K562 (cell line): ENCODE measurements around the gene SCRN2. TPM values are rescaled to one million over a fixed set of nuclear protein-coding genes. Genes with fewer than 3 reads are reported as not detected.

Experiments used
- ATAC-seq: fragments of 200-7000 bp; cut with Tn5 transposase; 3 replicates; pipeline ENCODE4 v1.9.1; 2020; ENCODE audit warnings: moderate library complexity
- BruUV-seq: library from RNA; stranded (reverse); fragments of 400-500 nt; replicated peaks from 2 replicates; lab custom pipeline; 2021; lab: Mats Ljungman, UMichigan
- CTCF ChIA-PET: fragments of 300-600 bp; formaldehyde crosslinking; extraction: SDS; loops from one replicate; lab custom pipeline; 2021; ENCODE audit warnings: low intra/inter-chr PET ratio; lab: Yijun Ruan, JAX
- POLR2A ChIA-PET: fragments of 300-600, 350-650 bp; sonication (Branson Sonifier 250); formaldehyde crosslinking; extraction: SDS; loops from one replicate; lab custom pipeline; 2021; ENCODE audit warnings: antibody characterized with exemption, inconsistent platforms; lab: Yijun Ruan, JAX
- DNase-seq, 4 experiments: peaks; one replicate each; pipeline versions ENCODE4 v3.0.0 to v3.0.0-alpha.2; 2011 to 2018; ENCODE audit warnings: low spot score in 3 of 4, mixed read lengths in 3 of 4; ENCODE audit errors: extremely low read depth in 1 of 4
- FAIRE-seq: peaks from 2 replicates; lab custom pipeline; 2011; peaks lifted over from hg19 to GRCh38; lab: Jason Lieb, UNC
- H2AFZ ChIP-seq: 2 replicates; pipeline ENCODE4 v1.6.0; 2011; ENCODE audit warnings: low read depth, low read length, control low read depth, inconsistent platforms
- H3K27ac ChIP-seq: fragments of 200-600 bp; 3 replicates; pipeline ENCODE4 v1.8.0; 2011; ENCODE audit warnings: low read depth, mild to moderate bottlenecking, control low read depth, inconsistent platforms, low read length, moderate library complexity, mixed read lengths; ENCODE audit errors: extremely low read depth
- H3K27me3 ChIP-seq, 2 experiments: fragments of 300-600 bp in 1 of 2; 2 replicates in 1 of 2; 3 replicates in 1 of 2; pipeline versions ENCODE4 v1.6.0 to v1.8.0; 2011; ENCODE audit warnings: inconsistent platforms in 2 of 2, low read length in 2 of 2, mild to moderate bottlenecking in 1 of 2, mixed read lengths in 1 of 2, moderate library complexity in 1 of 2; ENCODE audit not compliant: control insufficient read depth in 2 of 2, insufficient read depth in 2 of 2
- H3K36me3 ChIP-seq: fragments of 300-600 bp; 3 replicates; pipeline ENCODE4 v1.8.0; 2011; ENCODE audit warnings: mild to moderate bottlenecking, low read length, inconsistent platforms; ENCODE audit not compliant: control insufficient read depth, insufficient read depth
- H3K4me1 ChIP-seq, 2 experiments: fragments of 200-600 bp in 1 of 2; replicated peaks in 1 of 2; 2 replicates in 1 of 2; 3 replicates in 1 of 2; pipeline versions ENCODE4 v1.5.1 to v1.8.0; 2011; ENCODE audit warnings: inconsistent platforms in 2 of 2, low read length in 2 of 2, mild to moderate bottlenecking in 1 of 2, mixed read lengths in 1 of 2, moderate library complexity in 1 of 2; ENCODE audit not compliant: control insufficient read depth in 2 of 2, insufficient read depth in 2 of 2
- H3K4me2 ChIP-seq: 2 replicates; pipeline ENCODE4 v1.6.1; 2011; ENCODE audit warnings: low read length, control low read depth, inconsistent platforms, mixed read lengths; ENCODE audit not compliant: insufficient read depth
- H3K4me3 ChIP-seq: fragments of 200-600 bp; sonication (generic), shearing (Covaris generic); 2 replicates; pipeline ENCODE4 v1.5.1; 2016; ENCODE audit warnings: control low read depth, inconsistent platforms
- H3K79me2 ChIP-seq: fragments of 200-600 bp; 3 replicates; pipeline ENCODE4 v1.8.0; 2011; ENCODE audit warnings: low read length, inconsistent platforms; ENCODE audit not compliant: control insufficient read depth, insufficient read depth
- H3K9ac ChIP-seq, 2 experiments: 2 replicates each; pipeline versions ENCODE4 v1.6.0 to v1.6.1; 2011; ENCODE audit warnings: low read depth in 2 of 2, low read length in 2 of 2, control low read depth in 1 of 2, inconsistent platforms in 1 of 2, mild to moderate bottlenecking in 1 of 2, mixed read lengths in 1 of 2; ENCODE audit not compliant: insufficient read depth in 1 of 2
- H3K9me1 ChIP-seq: one replicate; pipeline ENCODE4 v1.6.0; 2011; ENCODE audit warnings: inconsistent platforms, mild to moderate bottlenecking, low read length, moderate library complexity; ENCODE audit not compliant: control insufficient read depth, insufficient read depth
- H3K9me3 ChIP-seq: replicated peaks from 2 replicates; pipeline ENCODE4 v1.5.1; 2011; ENCODE audit warnings: low read depth, low read length, inconsistent platforms; ENCODE audit not compliant: control insufficient read depth, insufficient read depth
- H4K20me1 ChIP-seq: replicated peaks from 2 replicates; pipeline ENCODE4 v1.6.1; 2011; ENCODE audit warnings: low read length, inconsistent platforms, mixed read lengths; ENCODE audit not compliant: control insufficient read depth, insufficient read depth
- HMG20B ChIP-seq: fragments of 250-450 bp; sonication (Bioruptor Pico); IDR thresholded peaks from 2 replicates; pipeline ENCODE4 v1.5.0; 2021; ENCODE audit warnings: mild to moderate bottlenecking
- MCM2 ChIP-seq: fragments of 450-650 bp; IDR thresholded peaks from 2 replicates; pipeline ENCODE4 v1.6.1; 2017; ENCODE audit warnings: low read depth, mild to moderate bottlenecking
- RBM39 ChIP-seq: fragments of 200-400 bp; formaldehyde crosslinking; optimal IDR thresholded peaks from 2 replicates; pipeline ENCODE3; 2018; ENCODE audit warnings: low read depth, low read length
- ZNF778 ChIP-seq: fragments of 450-650 bp; formaldehyde crosslinking; IDR thresholded peaks from 2 replicates; pipeline ENCODE4 v1.4.0; 2020; ENCODE audit warnings: mild to moderate bottlenecking, moderate library complexity
- WGBS: fragments of 100-300 bp; shearing (Covaris generic); methylation state at CpG from one replicate; pipeline ENCODE4 v1.1.6; 2016; ENCODE audit warnings: low coverage, mixed read lengths; ENCODE audit not compliant: insufficient coverage; ENCODE audit errors: missing lambda C conversion rate; 5-methylcytosine and 5-hydroxymethylcytosine counted together
- in situ Hi-C: fragments of 300-500 bp; cut with MboI; formaldehyde crosslinking; loops from 4 replicates; pipeline ENCODE4 v1.15.0; 2018; ENCODE audit warnings: inconsistent platforms, mixed read lengths
- intact Hi-C: fragments of 100-400 bp; cut with micrococcal nuclease; formaldehyde crosslinking; loops from 2 replicates; pipeline ENCODE4 v1.14.2; 2022
- polyA plus RNA-seq, 8 experiments: library from polyadenylated mRNA; depleted of rRNA in 4 of 8; stranded (reverse) in 5 of 8; unstranded in 3 of 8; fragments of >200 nt; fragmentation: Nextera tagmentation in 2 of 8; fragmentation: Illumina TruSeq in 1 of 8; extraction: Ambion mirVana in 2 of 8; extraction: Trizol in 1 of 8; gene quantifications; 2 replicates each; pipeline versions ENCODE4 v1.2.1 to v1.2.3, GENCODE V29; 2011 to 2014; ENCODE audit warnings: inconsistent platforms in 1 of 8, missing spikeins in 1 of 8
- total RNA-seq, 7 experiments: library from RNA; depleted of rRNA in 6 of 7; stranded (reverse); fragments of >200 nt in 6 of 7; fragmentation: Illumina TruSeq in 2 of 7; extraction: Trizol in 2 of 7; gene quantifications; 2 replicates each; pipeline versions ENCODE4 v1.2.1 to v1.2.3, GENCODE V29; 2011 to 2021; ENCODE audit warnings: low replicate concordance in 1 of 7
- TF ChIP-seq, protein P1 (sequence below): sonication (generic); formaldehyde crosslinking; IDR thresholded peaks from 2 replicates; pipeline ENCODE4 v1.8.0; 2022; ENCODE audit warnings: missing genetic modification reagents, mild to moderate bottlenecking, moderate library complexity, borderline replicate concordance

SCRN2 gene
- total and polyA plus RNA-seq, 9 of the 15 experiments (the other 6 are each of a cell fraction or from before 2014, with no cell fraction given) = 0.25 to 32.9 (median 13.6) TPM

DNA sequence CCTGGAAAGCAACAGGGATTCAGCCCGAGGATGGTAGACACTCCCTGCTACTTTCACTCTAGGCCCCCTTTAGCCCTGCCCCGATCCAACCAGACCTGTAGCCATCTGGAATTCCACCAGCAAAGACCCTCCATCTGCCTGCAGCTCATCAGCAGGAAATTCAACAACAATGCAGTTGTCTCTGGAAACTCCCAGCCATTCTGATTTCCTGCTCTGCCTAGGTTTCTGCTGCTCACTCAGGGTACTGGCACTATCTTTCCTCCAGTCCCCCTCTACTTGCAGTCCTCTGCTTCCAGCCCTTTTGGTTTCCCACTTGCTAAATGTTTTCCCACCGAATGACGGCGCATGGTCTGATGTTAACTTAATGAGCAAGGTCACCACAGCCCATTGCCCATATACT, 12.5 kb upstream of the SCRN2 start:
- in situ Hi-C loops = no loop called here

More for the DNA sequence above, 12.5 kb upstream of the SCRN2 start:
- intact Hi-C loops = no loop called here
- Histone ChIP-seq H3K27ac (no peak overlapping the region), H3K4me3 (no peak overlapping the region), H3K4me2 (no peak overlapping the region), H3K9me3 (no peaks in the 10 kb centered on the region), H3K36me3 (no peaks in the 10 kb centered on the region), H3K27me3 (peaks cover 0 to 2% of the 10 kb centered on the region in 2 experiments; a peak in 1 of 5 replicates), H3K4me1 (peaks cover 31 to 33% of the 10 kb centered on the region in 2 experiments; a peak in 4 of 5 replicates), H3K79me2 (peaks cover 18% of the 10 kb centered on the region), H4K20me1 (no peaks in the 10 kb centered on the region), H3K9ac (no peak overlapping the region), H2AFZ (no peak overlapping the region), H3K9me1 (no peaks in the 10 kb centered on the region)
- no peak for DNase-seq
- no peak for FAIRE-seq
- TF ChIP-seq HMG20B (CRISPR knock-in tag) (no peak), RBM39 (no peak), ZNF778 (CRISPR knock-in tag) (no peak), MCM2 (no peak)
- TF ChIP-seq, protein P1, sequence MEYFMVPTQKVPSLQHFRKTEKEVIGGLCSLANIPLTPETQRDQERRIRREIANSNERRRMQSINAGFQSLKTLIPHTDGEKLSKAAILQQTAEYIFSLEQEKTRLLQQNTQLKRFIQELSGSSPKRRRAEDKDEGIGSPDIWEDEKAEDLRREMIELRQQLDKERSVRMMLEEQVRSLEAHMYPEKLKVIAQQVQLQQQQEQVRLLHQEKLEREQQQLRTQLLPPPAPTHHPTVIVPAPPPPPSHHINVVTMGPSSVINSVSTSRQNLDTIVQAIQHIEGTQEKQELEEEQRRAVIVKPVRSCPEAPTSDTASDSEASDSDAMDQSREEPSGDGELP = no peak
- 48% methylated on average over 5 of the region's 5 CpGs for WGBS
- ATAC-seq = no peak
- ChIA-PET CTCF (interaction anchor here (1.3 kb wide), 1 partner anchor 12 kb away, joined by 4 read pairs; the partner anchor contains the start of gene SCRN2), POLR2A (interaction anchor here (1.0 kb wide), 2 partner anchors 13 to 38 kb away, joined by 3 read pairs; no protein-coding TSS in a partner anchor)
- no TSS peak for BruUV-seq
